HEK293 (cell line): ENCODE measurements around the gene ATXN1L.
A peak's percentile ranks its signal among the peaks of the same experiment; 100 is the strongest.

Experiments
- AEBP2 ChIP-seq: fragments of 450-650 bp; formaldehyde crosslinking; IDR thresholded peaks from 2 replicates; pipeline ENCODE4 v1.5.1; 2016; ENCODE audit warnings: missing biosample characterization, missing genetic modification characterization, borderline replicate concordance
- ATF2 ChIP-seq: fragments of 450-650 bp; formaldehyde crosslinking; IDR thresholded peaks from 2 replicates; pipeline ENCODE4 v1.5.1; 2016; ENCODE audit warnings: missing biosample characterization, missing genetic modification characterization, low read depth
- HIC1 ChIP-seq: fragments of 450-650 bp; formaldehyde crosslinking; IDR thresholded peaks from 2 replicates; pipeline ENCODE4 v1.5.1; 2016; ENCODE audit warnings: missing biosample characterization, missing genetic modification characterization
- HOXA7 ChIP-seq: sonication (generic); formaldehyde crosslinking; IDR thresholded peaks from 2 replicates; pipeline ENCODE4 v1.8.1; 2022; ENCODE audit warnings: missing genetic modification reagents, borderline replicate concordance
- KLF1 ChIP-seq: fragments of 450-650 bp; formaldehyde crosslinking; IDR thresholded peaks from 2 replicates; pipeline ENCODE4 v1.5.1; 2016; ENCODE audit warnings: missing biosample characterization, missing genetic modification characterization
- ZBTB11 ChIP-seq: fragments of 450-650 bp; formaldehyde crosslinking; conservative IDR thresholded peaks from 2 replicates; pipeline ENCODE4 v1.5.1; 2016; ENCODE audit warnings: low read depth, missing biosample characterization, missing genetic modification characterization
- ZBTB17 ChIP-seq: fragments of 450-650 bp; formaldehyde crosslinking; IDR thresholded peaks from 2 replicates; pipeline ENCODE4 v1.5.1; 2016; ENCODE audit warnings: missing biosample characterization, missing genetic modification characterization
- ZBTB6 ChIP-seq: fragments of 450-650 bp; formaldehyde crosslinking; IDR thresholded peaks from 2 replicates; pipeline ENCODE4 v1.5.1; 2017; ENCODE audit warnings: missing biosample characterization, missing genetic modification characterization
- ZFP3 ChIP-seq: fragments of 450-650 bp; formaldehyde crosslinking; IDR thresholded peaks from 2 replicates; pipeline ENCODE4 v1.5.1; 2016; ENCODE audit warnings: low read depth, missing biosample characterization, missing genetic modification characterization
- ZNF121 ChIP-seq: fragments of 450-650 bp; formaldehyde crosslinking; IDR thresholded peaks from 2 replicates; pipeline ENCODE4 v1.5.1; 2016; ENCODE audit warnings: missing biosample characterization, missing genetic modification characterization
- ZNF132 ChIP-seq: fragments of 450-650 bp; formaldehyde crosslinking; IDR thresholded peaks from 2 replicates; pipeline ENCODE4 v1.5.1; 2017; ENCODE audit warnings: missing biosample characterization, missing genetic modification characterization, borderline replicate concordance
- ZNF175 ChIP-seq: fragments of 450-650 bp; formaldehyde crosslinking; IDR thresholded peaks from 2 replicates; pipeline ENCODE4 v1.5.1; 2016; ENCODE audit warnings: missing biosample characterization, missing genetic modification characterization
- ZNF223 ChIP-seq: fragments of 450-650 bp; formaldehyde crosslinking; IDR thresholded peaks from 2 replicates; pipeline ENCODE4 v1.5.1; 2016; ENCODE audit warnings: missing biosample characterization, missing genetic modification characterization
- ZNF274 ChIP-seq, 2 experiments: fragments of 200-500 bp in 1 of 2; fragments of 450-650 bp in 1 of 2; sonication (Bioruptor generic) in 1 of 2; formaldehyde crosslinking in 1 of 2; IDR thresholded peaks; 2 replicates each; pipeline versions ENCODE4 v1.5.1 to v1.6.1; 2014 to 2016; ENCODE audit warnings: borderline replicate concordance in 1 of 2, inconsistent platforms in 1 of 2, low read length in 1 of 2, missing biosample characterization in 1 of 2, missing genetic modification characterization in 1 of 2
- ZNF335 ChIP-seq: fragments of 450-650 bp; formaldehyde crosslinking; conservative IDR thresholded peaks from 2 replicates; pipeline ENCODE4 v1.5.1; 2016; ENCODE audit warnings: missing biosample characterization, missing genetic modification characterization
- ZNF449 ChIP-seq: fragments of 450-650 bp; formaldehyde crosslinking; IDR thresholded peaks from 2 replicates; pipeline ENCODE4 v1.5.1; 2017; ENCODE audit warnings: missing biosample characterization, mild to moderate bottlenecking, missing genetic modification characterization, moderate library complexity
- ZNF501 ChIP-seq: fragments of 450-650 bp; formaldehyde crosslinking; IDR thresholded peaks from 2 replicates; pipeline ENCODE4 v1.5.1; 2016; ENCODE audit warnings: missing biosample characterization, missing genetic modification characterization
- ZNF510 ChIP-seq: fragments of 450-650 bp; formaldehyde crosslinking; IDR thresholded peaks from 2 replicates; pipeline ENCODE4 v1.5.1; 2018; ENCODE audit warnings: mild to moderate bottlenecking, missing genetic modification characterization, missing biosample characterization; ENCODE audit not compliant: insufficient replicate concordance
- ZNF544 ChIP-seq: fragments of 450-650 bp; formaldehyde crosslinking; IDR thresholded peaks from 2 replicates; pipeline ENCODE4 v1.5.0; 2017; ENCODE audit warnings: missing biosample characterization, missing genetic modification characterization
- ZNF596 ChIP-seq: fragments of 450-650 bp; IDR thresholded peaks from 2 replicates; pipeline ENCODE4 v1.5.0; 2018; ENCODE audit warnings: missing biosample characterization, mild to moderate bottlenecking, missing genetic modification characterization, moderate library complexity
- ZNF600 ChIP-seq: fragments of 450-650 bp; formaldehyde crosslinking; IDR thresholded peaks from 2 replicates; pipeline ENCODE4 v1.5.1; 2016; ENCODE audit warnings: missing biosample characterization, missing genetic modification characterization
- ZNF660 ChIP-seq: fragments of 450-650 bp; IDR thresholded peaks from 2 replicates; pipeline ENCODE4 v1.5.1; 2018; ENCODE audit warnings: missing biosample characterization, mild to moderate bottlenecking, missing genetic modification characterization
- ZNF701 ChIP-seq: fragments of 450-650 bp; formaldehyde crosslinking; IDR thresholded peaks from 2 replicates; pipeline ENCODE4 v1.5.1; 2016; ENCODE audit warnings: missing biosample characterization, missing genetic modification characterization
- ZNF785 ChIP-seq: fragments of 450-650 bp; formaldehyde crosslinking; IDR thresholded peaks from 2 replicates; pipeline ENCODE4 v1.5.1; 2016; ENCODE audit warnings: missing biosample characterization, missing genetic modification characterization
- ZNF837 ChIP-seq: fragments of 450-650 bp; formaldehyde crosslinking; IDR thresholded peaks from 2 replicates; pipeline ENCODE4 v1.5.1; 2016; ENCODE audit warnings: missing biosample characterization, missing genetic modification characterization
- ZSCAN5A ChIP-seq: fragments of 450-650 bp; formaldehyde crosslinking; IDR thresholded peaks from 2 replicates; pipeline ENCODE4 v1.5.1; 2016; ENCODE audit warnings: missing biosample characterization, missing genetic modification characterization

The ATXN1L gene

GRCh38 chr16:71894229-71894920 lies 48.6 kb downstream of the ATXN1L start (continued):
- TF ChIP-seq ZSCAN5A, result no peak
- TF ChIP-seq ZFP3, result no peak
- no peak for TF ChIP-seq ZNF510 (tag by site-specific recombination)
- peak; percentile 20; the same call in 1 of the 2 replicates for TF ChIP-seq ZNF660
- no peak for TF ChIP-seq ZNF223 (tag by site-specific recombination)
- no peak for TF ChIP-seq ZNF449 (tag by site-specific recombination)
- TF ChIP-seq ZNF501, result no peak
- no peak for TF ChIP-seq ZBTB6 (tag by site-specific recombination)
- no peak for TF ChIP-seq ATF2
- no peak for TF ChIP-seq ZNF544 (tag by site-specific recombination)
- peak; percentile 88 for TF ChIP-seq ZNF335 (tag by site-specific recombination)
- TF ChIP-seq HOXA7, result no peak
- TF ChIP-seq ZNF600 (tag by site-specific recombination), result 0 out of 2 replicates have a peak, but pooled peaks have one; percentile 16
- TF ChIP-seq ZNF132 (tag by site-specific recombination), result no peak
- peak; percentile 94 for TF ChIP-seq ZBTB17 (tag by site-specific recombination)
- TF ChIP-seq KLF1 (tag by site-specific recombination), result no peak
- no peak for TF ChIP-seq ZNF175 (tag by site-specific recombination)
- no peak for TF ChIP-seq ZNF121 (tag by site-specific recombination)
- TF ChIP-seq ZNF837 (tag by site-specific recombination), result no peak
- TF ChIP-seq ZNF274 (IDR thresholded peaks at IDR 0.05; ENCODE audit: low read length), result no peak
- TF ChIP-seq ZNF274 (tag by site-specific recombination; IDR thresholded peaks at IDR 0.05; ENCODE audit: borderline replicate concordance), result no peak
- no peak for TF ChIP-seq ZNF785
- TF ChIP-seq ZNF701 (tag by site-specific recombination), result no peak
- no peak for TF ChIP-seq AEBP2 (tag by site-specific recombination)
- TF ChIP-seq HIC1 (tag by site-specific recombination), result no peak
- TF ChIP-seq ZBTB11 (tag by site-specific recombination), result 0 out of 2 replicates have a peak, but pooled peaks have one; percentile 27
- TF ChIP-seq ZNF596, result no peak
